Gastrocnemius medialis (tissue), 4 donors: ENCODE data around the gene AATK. TPM values are rescaled to one million over a fixed set of nuclear protein-coding genes. Genes with fewer than 3 reads are reported as not detected.

Experiments
- ATAC-seq, 2 donors: fragments of 150-250 bp; one replicate each; pipeline ENCODE4 v1.9.1; 2016
- DNase-seq, 2 donors: peaks; one replicate each; pipeline ENCODE4 v3.0.0-alpha.2; 2019
- H3K27ac ChIP-seq, 4 donors: fragments of 200-600 bp; sonication (generic); 1 replicate in 1 of 4; 2 replicates in 3 of 4; pipeline ENCODE4 v1.5.1; 2016 to 2018; ENCODE audit warnings: mild to moderate bottlenecking in 2 of 4, moderate library complexity in 1 of 4
- H3K27me3 ChIP-seq, 3 donors: fragments of 200-600 bp; sonication (generic) in 2 of 3; 1 replicate in 1 of 3; 2 replicates in 2 of 3; pipeline versions ENCODE4 v1.5.1 to v1.6.0; 2016 to 2019; ENCODE audit warnings: mild to moderate bottlenecking in 1 of 3, moderate library complexity in 1 of 3
- H3K36me3 ChIP-seq, 2 donors: fragments of 200-600 bp; sonication (generic) in 1 of 2; one replicate each; pipeline ENCODE4 v1.5.1; 2017 to 2018
- H3K4me1 ChIP-seq, 2 donors: fragments of 200-600 bp; sonication (generic) in 1 of 2; one replicate each; pipeline ENCODE4 v1.5.1; 2016 to 2017; ENCODE audit warnings: mild to moderate bottlenecking in 2 of 2
- H3K4me3 ChIP-seq, 4 donors: fragments of 200-600 bp; sonication (generic) in 3 of 4; 1 replicate in 1 of 4; 2 replicates in 3 of 4; pipeline ENCODE4 v1.5.1; 2016 to 2019; ENCODE audit warnings: mild to moderate bottlenecking in 2 of 4
- H3K9me3 ChIP-seq, 3 donors: fragments of 200-600 bp; sonication (generic) in 2 of 3; 1 replicate in 1 of 3; 2 replicates in 2 of 3; pipeline ENCODE4 v1.5.1; 2016 to 2019
- CTCF ChIP-seq, 5 experiments: fragments of 450-650 bp in 3 of 5; fragments of 200-600 bp in 2 of 5; sonication (generic) in 2 of 5; IDR thresholded peaks in 4 of 5; conservative IDR thresholded peaks in 1 of 5; 1 replicate in 4 of 5; 2 replicates in 1 of 5; pipeline ENCODE4 v1.5.1; 2016 to 2019; ENCODE audit warnings: antibody characterized with exemption in 5 of 5, mild to moderate bottlenecking in 3 of 5, moderate library complexity in 3 of 5
- POLR2A ChIP-seq, 2 donors: fragments of 450-650 bp; IDR thresholded peaks; one replicate each; pipeline ENCODE4 v1.6.1; 2017; ENCODE audit warnings: antibody characterized with exemption in 2 of 2, mild to moderate bottlenecking in 2 of 2, moderate library complexity in 2 of 2
- in situ Hi-C, 4 donors: fragments of 200-750 bp; cut with MboI; loops; one replicate each; pipeline versions ENCODE4 v1.15.0 to v1.8.0; 2017; ENCODE audit warnings: low sequenced_read_pairs in 4 of 4
- intact Hi-C: fragments of 100-400 bp; cut with DNase I; formaldehyde crosslinking; loops from one replicate; pipeline ENCODE4 v1.15.1; 2023; ENCODE audit warnings: low total_unique reads
- total RNA-seq, 4 donors: library from RNA; depleted of rRNA; stranded (reverse); fragments of >200 nt; gene quantifications; one replicate each; pipeline versions ENCODE4 v1.1.0 to v1.2.3, GENCODE V29; 2016

AATK gene
- total RNA-seq, 4 donors from 2014 or later: 0.10 to 1.3 (median 0.80) TPM

GRCh38 chr17:81206166-81206565, 40.1 kb upstream of the AATK start:
- Histone ChIP-seq H3K4me3 (no peak overlapping the region), H3K27ac (no peak overlapping the region), H3K9me3 (no peaks in the 10 kb centered on the region), H3K27me3 (no peaks in the 10 kb centered on the region), H3K4me1 (no peaks in the 10 kb centered on the region), H3K36me3 (no peaks in the 10 kb centered on the region)
- ATAC-seq (no peak), DNase-seq (no peak)
- in situ Hi-C loops (no loop called here), intact Hi-C loops (no loop called here)
- TF ChIP-seq CTCF (IDR thresholded peaks at IDR 0.05 in 4 of 5, conservative IDR thresholded peaks at IDR 0.05 in 1 of 5) (no peak), POLR2A (IDR thresholded peaks at IDR 0.05) (no peak)

- H3K27ac ChIP-seq: no peak overlapping the region
- H3K9me3 ChIP-seq: no peaks in the 10 kb centered on the region
- H3K27me3 ChIP-seq: no peaks in the 10 kb centered on the region
- TF ChIP-seq POLR2A (IDR thresholded peaks at IDR 0.05): no peak
- TF ChIP-seq CTCF (IDR thresholded peaks at IDR 0.05 in 4 of 5, conservative IDR thresholded peaks at IDR 0.05 in 1 of 5): no peak
- intact Hi-C loops: no loop called here
- H3K4me1 ChIP-seq: no peaks in the 10 kb centered on the region
- in situ Hi-C loops: no loop called here
- ATAC-seq (no peak), DNase-seq (no peak)
- no peak overlapping the region for H3K4me3 ChIP-seq
- no peaks in the 10 kb centered on the region for H3K36me3 ChIP-seq
These were observed 38.6 kb upstream of the AATK start for GRCh38 chr17:81204578-81204977.

- in situ Hi-C loops (no loop called here), intact Hi-C loops (no loop called here)
- Histone ChIP-seq H3K27ac (no peak overlapping the region), H3K4me3 (no peak overlapping the region), H3K36me3 (no peaks in the 10 kb centered on the region), H3K4me1 (no peaks in the 10 kb centered on the region), H3K9me3 (no peaks in the 10 kb centered on the region), H3K27me3 (no peaks in the 10 kb centered on the region)
- TF ChIP-seq POLR2A (IDR thresholded peaks at IDR 0.05): no peak
- no peak for TF ChIP-seq CTCF (IDR thresholded peaks at IDR 0.05 in 4 of 5, conservative IDR thresholded peaks at IDR 0.05 in 1 of 5)
- DNase-seq (no peak), ATAC-seq (no peak)
These were observed 37.1 kb upstream of the AATK start for GRCh38 chr17:81203136-81203535.

- H3K4me3 ChIP-seq: no peak overlapping the region
- intact Hi-C loops: no loop called here
- no peaks in the 10 kb centered on the region for H3K9me3 ChIP-seq
- no peaks in the 10 kb centered on the region for H3K4me1 ChIP-seq
- H3K27ac ChIP-seq: no peak overlapping the region
- TF ChIP-seq POLR2A (IDR thresholded peaks at IDR 0.05): no peak
- no peak for TF ChIP-seq CTCF (IDR thresholded peaks at IDR 0.05 in 4 of 5, conservative IDR thresholded peaks at IDR 0.05 in 1 of 5)
- no peaks in the 10 kb centered on the region for H3K27me3 ChIP-seq
- ATAC-seq (no peak), DNase-seq (no peak)
- in situ Hi-C loops: no loop called here
- H3K36me3 ChIP-seq: no peaks in the 10 kb centered on the region
These were observed 36.3 kb upstream of the AATK start for GRCh38 chr17:81202318-81202717.
